GM21786 (cell line): ENCODE results near the gene RPTOR.
"Not testable (repeated sequence)": the region's sequence is repeated elsewhere in the genome, so short reads cannot be mapped to it uniquely, and the experiment has no call there.

Experiments
- ATAC-seq: cut with Tn5 transposase; IDR thresholded peaks from one replicate; pipeline ENCODE4 v1.9.1; 2021; ENCODE audit not compliant: unreplicated experiment

The RPTOR gene

GRCh38 chr17:80740141-80740540 is 195.5 kb downstream of the RPTOR start:
- no peak for ATAC-seq

- no peak for ATAC-seq
Measured at GRCh38 chr17:80742091-80742490, 197.5 kb downstream of the RPTOR start.

GRCh38 chr17:80742581-80743180 is 198.0 kb downstream of the RPTOR start:
- ATAC-seq, result no peak

- no peak for ATAC-seq
Measured at GRCh38 chr17:80743181-80743771, 198.6 kb downstream of the RPTOR start.

DNA sequence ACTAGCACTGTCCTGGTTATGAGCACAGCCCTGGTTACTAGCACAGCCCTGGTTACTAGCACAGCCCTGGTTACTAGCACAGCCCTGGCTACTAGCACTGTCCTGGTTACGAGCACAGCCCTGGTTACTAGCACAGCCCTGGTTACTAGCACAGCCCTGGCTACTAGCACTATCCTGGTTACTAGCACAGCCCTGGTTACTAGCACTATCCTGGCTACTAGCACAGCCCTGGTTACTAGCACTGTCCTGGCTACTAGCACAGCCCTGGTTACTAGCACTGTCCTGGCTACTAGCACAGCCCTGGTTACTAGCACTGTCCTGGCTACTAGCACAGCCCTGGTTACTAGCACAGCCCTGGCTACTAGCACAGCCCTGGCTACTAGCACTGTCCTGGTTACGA is 199.3 kb downstream of the RPTOR start:
- ATAC-seq, result not testable (repeated sequence)

DNA sequence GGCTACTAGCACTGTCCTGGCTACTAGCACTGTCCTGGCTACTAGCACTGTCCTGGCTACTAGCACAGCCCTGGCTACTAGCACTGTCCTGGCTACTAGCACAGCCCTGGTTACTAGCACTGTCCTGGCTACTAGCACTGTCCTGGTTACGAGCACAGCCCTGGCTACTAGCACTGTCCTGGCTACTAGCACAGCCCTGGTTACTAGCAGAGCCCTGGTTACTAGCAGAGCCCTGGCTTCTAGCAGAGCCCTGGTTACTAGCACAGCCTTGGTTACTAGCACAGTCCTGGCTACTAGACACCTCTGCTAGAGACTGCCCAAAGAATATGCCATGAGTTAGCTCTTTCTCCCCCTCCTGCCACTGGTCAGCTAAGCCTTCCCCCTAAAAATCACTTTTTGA is 200.1 kb downstream of the RPTOR start:
- not testable (repeated sequence) for ATAC-seq

GRCh38 chr17:80745183-80745582 is 200.5 kb downstream of the RPTOR start:
- no peak for ATAC-seq

DNA sequence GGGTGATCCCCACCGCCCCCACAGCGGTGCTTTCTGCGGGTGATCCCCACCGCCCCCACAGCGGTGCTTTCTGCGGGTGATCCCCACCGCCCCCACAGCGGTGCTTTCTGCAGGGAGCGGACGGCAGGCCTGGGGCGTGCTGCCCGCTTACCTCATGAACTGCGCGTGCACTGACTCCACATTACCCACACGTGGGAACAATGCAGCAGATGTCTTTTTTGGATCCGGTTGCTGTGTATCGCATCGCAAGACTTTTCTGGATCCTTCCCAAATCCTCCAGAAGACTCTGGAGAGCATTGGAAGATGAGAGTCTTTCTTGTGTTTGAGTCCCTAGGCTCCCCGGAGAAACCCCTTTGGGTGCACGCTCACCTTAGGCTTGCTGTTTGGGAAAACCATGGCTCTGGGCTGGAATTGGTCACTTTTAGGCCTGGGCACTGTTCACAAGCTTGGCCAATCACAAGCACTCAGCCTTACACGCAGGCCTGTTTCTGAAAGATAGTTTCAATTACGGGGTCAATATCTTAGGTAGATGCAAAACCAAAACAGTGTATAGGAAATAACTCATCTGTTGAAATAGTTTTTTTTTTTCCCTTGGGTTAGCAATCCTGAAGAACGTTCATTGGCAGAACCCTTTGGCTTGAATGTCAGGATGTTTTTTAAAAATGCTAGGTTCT is 201.8 kb downstream of the RPTOR start:
- no peak for ATAC-seq

- no peak for ATAC-seq
Measured at GRCh38 chr17:80747469-80747868, 202.8 kb downstream of the RPTOR start.

- no peak for ATAC-seq
Measured at GRCh38 chr17:80749611-80750010, 205.0 kb downstream of the RPTOR start.

DNA sequence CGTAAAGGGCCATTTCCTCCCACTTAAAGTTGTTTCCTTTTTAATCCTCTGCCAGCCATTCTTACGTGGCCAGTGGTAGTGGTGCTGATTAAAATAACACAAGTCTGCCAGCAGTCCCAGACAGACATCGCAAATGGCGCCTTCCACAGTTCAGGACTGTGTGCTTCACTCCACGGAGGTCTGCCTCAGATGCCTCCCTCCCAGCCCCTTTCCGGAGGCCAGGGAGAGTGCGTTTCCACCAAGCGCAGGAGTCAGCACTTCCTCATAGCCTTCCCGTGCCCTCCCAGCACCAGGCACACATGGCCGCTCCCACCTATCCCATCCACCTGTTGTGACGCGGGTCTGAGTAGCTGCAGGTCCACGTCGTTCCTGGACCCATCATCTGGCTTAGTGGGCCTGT is 205.6 kb downstream of the RPTOR start:
- no peak for ATAC-seq

DNA sequence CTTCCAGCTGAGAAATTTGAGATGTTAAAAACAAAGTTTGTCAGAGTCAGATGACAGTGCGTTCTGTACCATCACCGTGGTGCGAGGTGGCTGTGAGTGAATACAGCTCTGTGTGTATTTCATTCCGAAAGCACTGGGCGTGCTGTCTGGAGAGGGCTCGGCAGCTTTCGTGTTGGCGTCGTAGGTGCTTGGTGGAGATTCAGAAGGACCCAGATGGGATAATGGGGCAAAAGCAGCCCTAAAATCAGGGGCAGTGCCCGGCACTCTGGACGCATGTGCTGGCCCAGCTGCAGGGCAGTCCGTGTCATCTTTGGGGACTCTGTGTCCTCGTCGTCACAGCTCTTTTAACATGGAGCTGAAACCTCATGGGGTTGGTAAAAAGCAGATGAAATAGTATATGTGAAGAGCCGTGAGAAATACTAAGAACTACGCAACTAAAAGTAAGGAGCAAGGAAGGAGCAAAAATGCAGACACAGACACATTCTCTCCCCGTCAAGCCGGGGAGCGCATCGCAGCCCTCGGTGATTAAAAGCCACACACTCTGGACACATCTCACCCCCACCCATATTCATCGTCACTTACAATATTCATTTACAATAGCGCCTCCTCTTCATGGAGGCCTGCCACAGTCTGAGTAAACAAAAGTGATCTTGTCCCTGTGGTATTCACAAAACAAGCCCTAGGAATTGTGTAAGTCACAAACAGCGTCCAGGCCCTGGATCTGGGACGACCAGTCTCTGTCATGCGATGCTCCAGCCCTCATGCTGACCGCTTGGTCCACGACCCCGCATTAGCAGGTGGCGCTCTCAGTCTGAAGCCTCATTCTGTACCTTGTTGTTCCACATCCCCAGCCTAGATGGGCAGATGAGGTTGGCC is 206.7 kb downstream of the RPTOR start:
- no peak for ATAC-seq

DNA sequence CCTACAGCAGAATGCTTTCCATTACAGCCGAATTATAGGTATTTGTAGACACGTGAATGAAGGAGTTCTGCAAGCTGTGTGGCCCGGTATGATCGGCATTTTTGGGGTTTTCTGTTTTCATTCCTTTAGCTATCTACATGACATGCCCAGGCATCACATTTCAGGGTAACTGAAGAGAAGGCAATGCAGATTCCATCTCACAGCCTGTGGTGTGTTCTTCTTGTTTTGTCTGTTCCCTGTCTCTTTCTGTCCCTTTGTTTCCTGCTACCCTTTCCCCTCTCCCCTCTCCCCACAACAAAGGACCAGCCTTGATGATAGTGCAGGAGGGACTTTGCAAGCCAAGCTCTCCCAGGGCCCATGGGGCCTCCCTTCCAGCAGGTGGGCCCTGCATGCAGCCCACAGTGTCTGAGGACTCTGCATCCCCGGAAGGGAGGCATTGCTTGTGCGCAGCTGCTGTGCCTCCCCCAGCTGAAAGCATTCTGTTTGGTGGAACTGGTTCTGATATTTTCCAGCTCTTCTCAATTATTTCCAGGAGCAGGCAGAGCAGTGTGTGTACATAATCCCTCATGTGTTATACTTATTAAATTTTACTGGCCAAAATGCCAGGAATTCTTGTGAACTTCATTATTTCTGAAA is 207.4 kb downstream of the RPTOR start:
- no peak for ATAC-seq

DNA sequence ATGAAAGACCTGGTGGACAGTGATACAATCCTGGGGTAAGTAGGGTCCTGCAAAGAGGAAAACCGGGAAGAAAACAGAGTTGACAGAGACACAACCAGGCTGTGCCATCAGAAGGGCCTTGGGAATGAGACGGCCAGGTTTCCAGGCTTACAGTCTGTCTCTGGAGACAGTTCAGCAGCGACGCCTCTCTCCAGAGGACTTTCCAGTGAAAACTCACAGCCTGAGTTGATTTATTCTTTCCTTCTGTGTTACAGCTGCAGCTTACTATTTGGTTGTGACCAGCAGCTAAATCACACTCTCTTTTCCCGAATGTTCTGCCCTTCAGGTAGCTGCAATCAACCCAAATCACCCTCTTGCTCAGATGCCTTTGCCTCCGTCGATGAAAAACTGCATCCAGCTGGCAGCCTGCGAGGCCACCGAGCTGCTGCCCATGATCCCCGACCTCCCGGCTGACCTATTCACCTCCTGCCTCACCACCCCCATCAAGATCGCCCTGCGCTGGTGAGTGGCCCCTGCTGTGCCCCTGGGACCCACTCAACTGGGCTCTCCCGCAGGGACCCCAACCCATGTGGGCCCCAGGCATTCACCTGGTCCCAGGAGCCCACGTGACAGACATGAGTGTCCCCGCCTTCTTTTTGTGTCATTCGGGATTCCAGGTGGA is 209.2 kb downstream of the RPTOR start:
- ATAC-seq, result no peak

DNA sequence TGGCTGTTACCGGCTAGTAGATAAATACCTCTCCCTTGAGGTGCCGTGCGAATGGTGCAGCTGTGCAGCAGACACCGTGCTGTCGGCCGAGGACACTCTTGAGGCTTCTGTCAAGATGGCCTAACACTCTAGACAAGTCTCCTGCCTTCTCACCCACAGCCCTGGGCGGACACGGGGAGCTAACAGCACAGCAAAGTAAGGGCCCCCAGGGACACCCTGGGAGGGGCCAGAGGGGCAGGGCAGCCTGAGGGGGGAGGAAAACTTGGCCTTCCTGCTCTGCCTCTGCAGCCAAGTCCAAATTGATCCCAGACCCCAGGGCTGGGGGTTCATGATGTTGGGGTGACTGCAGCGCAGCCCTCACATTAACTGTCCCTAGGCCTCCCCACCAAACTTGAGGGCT is 210.2 kb downstream of the RPTOR start:
- no peak for ATAC-seq

DNA sequence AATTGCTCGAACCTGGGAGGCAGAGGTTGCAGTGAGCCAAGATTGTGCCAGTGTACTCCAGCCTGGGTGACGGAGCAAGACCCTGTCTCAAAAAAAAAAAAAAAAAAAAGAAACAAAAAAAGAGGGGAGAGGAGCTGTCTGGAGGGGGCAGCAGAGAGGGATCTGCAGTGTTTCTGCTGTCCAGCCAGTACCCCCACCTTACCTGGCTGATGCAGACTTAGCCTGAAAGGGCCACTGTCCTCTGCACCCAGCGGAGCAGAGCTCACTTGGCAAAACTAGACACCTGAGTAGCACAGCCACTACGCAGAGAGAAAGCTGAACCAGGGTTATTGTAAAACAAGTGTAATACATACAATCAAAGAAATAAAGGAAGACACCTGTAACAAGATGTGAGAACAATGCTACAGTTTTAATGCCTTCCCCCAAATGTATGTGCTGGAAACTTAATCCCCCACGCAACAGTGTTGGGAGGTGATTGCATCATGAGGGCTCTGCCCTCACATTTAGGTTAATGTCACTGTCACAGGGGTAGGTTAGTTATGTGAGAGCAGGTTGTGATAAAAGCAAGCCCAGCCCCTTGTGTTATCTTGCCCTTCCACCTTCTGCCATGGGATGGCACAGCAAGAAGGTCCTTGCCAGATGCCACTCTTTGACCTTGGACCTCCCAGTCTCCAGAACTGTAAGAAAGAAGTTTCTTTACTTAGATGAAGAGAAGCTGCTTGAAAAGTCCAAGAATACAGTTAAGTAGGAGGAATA is 211.2 kb downstream of the RPTOR start:
- ATAC-seq, result no peak

DNA sequence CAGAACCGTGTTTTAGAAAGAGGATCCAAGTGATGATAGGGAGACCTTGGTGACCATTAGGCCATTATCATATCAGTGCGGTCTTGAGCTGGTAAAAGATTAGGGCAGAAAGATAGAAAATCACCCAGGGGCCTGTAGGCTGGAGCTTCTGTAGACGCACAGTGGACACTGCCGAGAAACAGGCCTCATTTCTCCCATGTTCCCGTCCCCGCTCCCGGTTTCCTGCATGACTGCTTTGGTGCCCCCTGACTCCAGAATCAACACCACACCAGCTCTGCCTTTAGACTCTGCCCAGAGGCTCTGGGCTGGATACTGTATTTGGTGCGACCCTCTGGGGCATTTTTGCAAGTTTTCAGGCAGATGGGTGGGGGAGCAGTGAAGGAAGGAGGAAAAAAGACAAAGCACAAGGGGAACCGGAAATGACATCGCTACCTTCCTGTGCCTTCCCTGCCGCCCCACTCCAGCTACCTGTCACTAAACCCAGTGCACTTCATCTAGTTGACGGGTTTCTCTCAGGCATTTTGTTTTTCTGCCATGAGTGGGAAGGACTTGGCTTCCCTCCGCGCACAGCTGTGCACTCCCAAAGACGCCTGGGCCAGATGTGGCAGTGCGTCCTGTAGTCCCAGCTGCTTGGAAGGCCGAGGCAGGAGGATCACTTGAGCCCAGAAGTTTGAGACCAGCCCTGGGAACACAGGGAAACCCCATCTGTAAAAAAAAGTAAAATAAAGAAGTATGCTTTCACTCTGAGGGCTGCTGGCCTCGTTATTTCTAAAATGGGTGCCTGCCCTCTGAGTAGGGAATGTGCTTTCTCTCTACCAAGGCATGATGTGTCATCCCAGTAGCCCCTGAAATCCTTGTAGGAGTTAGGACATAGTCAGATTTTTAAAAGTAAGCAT is 214.1 kb downstream of the RPTOR start:
- ATAC-seq, result no peak

GRCh38 chr17:80759377-80759673 is 214.7 kb downstream of the RPTOR start:
- ATAC-seq, result no peak

DNA sequence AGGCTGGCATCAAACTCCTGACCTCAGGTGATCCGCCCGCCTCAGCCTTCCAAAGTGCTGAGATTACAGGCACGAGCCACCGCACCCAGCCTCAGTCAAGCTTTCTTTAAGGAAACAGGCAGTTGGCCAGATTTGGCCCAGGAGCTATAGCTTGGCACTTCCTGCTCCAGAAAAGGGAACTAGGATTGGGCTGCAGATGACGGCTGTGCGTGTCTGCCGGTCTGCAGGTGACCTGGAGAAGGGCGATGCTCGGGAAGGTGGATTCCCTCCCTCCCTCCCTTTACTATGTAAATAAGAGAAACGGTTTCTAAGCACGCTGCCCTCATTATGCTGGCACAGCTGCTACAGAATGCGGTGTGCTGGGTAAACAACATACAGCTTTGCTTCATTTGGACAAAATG is 215.9 kb downstream of the RPTOR start:
- no peak for ATAC-seq
